Trophoblast cell (in vitro differentiated cells and primary cell): Measurements from ENCODE around the gene UGT1A1.

Experiments used
- DNase-seq, 2 donors: peaks; one replicate each; pipeline ENCODE4 v3.0.0-alpha.2; 2016
- H2AFZ ChIP-seq: 2 replicates; pipeline ENCODE4 v1.6.1; 2013; ENCODE audit warnings: low read length, moderate library complexity, mild to moderate bottlenecking; ENCODE audit not compliant: insufficient read depth, poor library complexity
- H2AK5ac ChIP-seq: 2 replicates; pipeline ENCODE4 v1.6.1; 2013; ENCODE audit warnings: mild to moderate bottlenecking, low read length
- H2BK120ac ChIP-seq: 2 replicates; pipeline ENCODE4 v1.6.1; 2013; ENCODE audit warnings: low read length, mild to moderate bottlenecking, moderate library complexity; ENCODE audit not compliant: insufficient read depth, poor library complexity
- H2BK12ac ChIP-seq: 2 replicates; pipeline ENCODE4 v1.6.1; 2013; ENCODE audit warnings: mild to moderate bottlenecking, low read length, moderate library complexity
- H2BK5ac ChIP-seq: 2 replicates; pipeline ENCODE4 v1.6.1; 2013; ENCODE audit warnings: low read length, low read depth, moderate library complexity, mild to moderate bottlenecking; ENCODE audit not compliant: poor library complexity
- H3K14ac ChIP-seq: 2 replicates; pipeline ENCODE4 v1.6.1; 2013; ENCODE audit warnings: mild to moderate bottlenecking, low read length
- H3K18ac ChIP-seq: 2 replicates; pipeline ENCODE4 v1.6.1; 2013; ENCODE audit warnings: mild to moderate bottlenecking, low read length
- H3K23ac ChIP-seq: 2 replicates; pipeline ENCODE4 v1.6.1; 2013; ENCODE audit warnings: low read length
- H3K27ac ChIP-seq: 2 replicates; pipeline ENCODE4 v1.5.1; 2013; ENCODE audit warnings: low read depth, mild to moderate bottlenecking, inconsistent platforms, low read length, moderate library complexity
- H3K27me3 ChIP-seq: 2 replicates; pipeline ENCODE4 v1.6.1; 2013; ENCODE audit warnings: inconsistent platforms, mild to moderate bottlenecking, low read length, moderate library complexity; ENCODE audit not compliant: insufficient read depth
- H3K36me3 ChIP-seq, 2 experiments: 1 replicate in 1 of 2; 2 replicates in 1 of 2; pipeline ENCODE4 v1.6.1; 2013; ENCODE audit warnings: low read length in 2 of 2, mild to moderate bottlenecking in 2 of 2, moderate library complexity in 1 of 2; ENCODE audit not compliant: insufficient read depth in 2 of 2, control insufficient read depth in 1 of 2
- H3K4ac ChIP-seq: 2 replicates; pipeline ENCODE4 v1.6.1; 2013; ENCODE audit warnings: low read depth, mild to moderate bottlenecking, low read length, moderate library complexity
- H3K4me1 ChIP-seq, 2 experiments: 1 replicate in 1 of 2; 2 replicates in 1 of 2; pipeline ENCODE4 v1.6.1; 2013; ENCODE audit warnings: low read length in 2 of 2, mild to moderate bottlenecking in 2 of 2, moderate library complexity in 1 of 2; ENCODE audit not compliant: insufficient read depth in 2 of 2, control insufficient read depth in 1 of 2
- H3K4me2 ChIP-seq: 2 replicates; pipeline ENCODE4 v1.6.1; 2013; ENCODE audit warnings: inconsistent platforms, mild to moderate bottlenecking, low read length, moderate library complexity
- H3K4me3 ChIP-seq: 2 replicates; pipeline ENCODE4 v1.5.1; 2013; ENCODE audit warnings: mild to moderate bottlenecking, low read depth, low read length, inconsistent platforms
- H3K79me1 ChIP-seq: one replicate; pipeline ENCODE4 v1.6.1; 2013; ENCODE audit warnings: low read length
- H3K79me2 ChIP-seq: 2 replicates; pipeline ENCODE4 v1.6.1; 2013; ENCODE audit warnings: low read length, mild to moderate bottlenecking; ENCODE audit not compliant: control insufficient read depth, insufficient read depth, poor library complexity
- H3K9ac ChIP-seq: 2 replicates; pipeline ENCODE4 v1.6.1; 2013; ENCODE audit warnings: mild to moderate bottlenecking, low read length
- H3K9me3 ChIP-seq: 2 replicates; pipeline ENCODE4 v1.6.1; 2013; ENCODE audit warnings: low read depth, mild to moderate bottlenecking, control low read depth, inconsistent platforms, low read length; ENCODE audit not compliant: insufficient read depth
- H4K12ac ChIP-seq: 2 replicates; pipeline ENCODE4 v1.6.1; 2013; ENCODE audit warnings: low read depth, mild to moderate bottlenecking, low read length, moderate library complexity
- H4K8ac ChIP-seq: 2 replicates; pipeline ENCODE4 v1.6.1; 2013; ENCODE audit warnings: low read depth, mild to moderate bottlenecking, low read length, moderate library complexity
- H4K91ac ChIP-seq: one replicate; pipeline ENCODE4 v1.6.1; 2013; ENCODE audit warnings: low read depth, mild to moderate bottlenecking, low read length, moderate library complexity
- WGBS: extraction: QIAGEN DNeasy Blood & Tissue Kit; methylation state at CpG from one replicate; pipeline ENCODE4 v1.1.7; 2013; ENCODE audit warnings: missing lambda C conversion rate; ENCODE audit not compliant: insufficient read length, insufficient coverage; ENCODE audit errors: extremely low coverage; 5-methylcytosine and 5-hydroxymethylcytosine counted together

UGT1A1 gene

DNA sequence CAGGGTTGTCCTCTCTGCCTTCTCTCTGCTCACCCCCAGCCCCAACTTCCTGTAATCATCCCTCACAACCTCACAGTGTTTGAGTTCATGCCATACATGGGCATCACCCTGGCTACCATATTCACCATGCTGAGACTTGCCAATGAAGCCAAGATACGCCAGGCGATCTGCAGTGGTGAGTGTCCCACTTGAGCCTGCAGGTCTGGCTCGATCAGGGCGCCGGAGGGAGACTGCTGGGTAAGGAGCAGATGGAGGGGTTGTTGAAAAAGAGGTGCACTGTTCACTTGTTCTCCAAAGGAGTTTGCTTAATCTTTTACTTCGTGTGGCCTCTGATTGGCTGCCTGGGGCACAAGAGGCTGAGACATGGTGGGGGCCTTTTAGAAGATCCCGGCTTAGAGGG, 32.6 kb downstream of the UGT1A1 start:
- Histone ChIP-seq H3K4me1 (no peaks in the 10 kb centered on the region), H3K4me3 (no peak overlapping the region), H4K8ac (no peak overlapping the region), H3K9me3 (peaks cover 13% of the 10 kb centered on the region), H3K14ac (no peak overlapping the region), H2BK120ac (no peak overlapping the region), H3K4me2 (no peak overlapping the region), H3K18ac (no peak overlapping the region), H4K91ac (no peak overlapping the region), H3K9ac (no peak overlapping the region), H3K23ac (no peak overlapping the region), H2AFZ (no peak overlapping the region), H2BK5ac (no peak overlapping the region), H3K27ac (no peak overlapping the region), H3K79me1 (no peaks in the 10 kb centered on the region), H2AK5ac (no peak overlapping the region), H4K12ac (no peak overlapping the region), H3K4ac (no peak overlapping the region), H3K36me3 (no peaks in the 10 kb centered on the region), H3K27me3 (no peaks in the 10 kb centered on the region), H2BK12ac (no peak overlapping the region), H3K79me2 (no peaks in the 10 kb centered on the region)
- no CpG with 5 or more reads among the region's 7 CpGs for WGBS
- no peak for DNase-seq

DNA sequence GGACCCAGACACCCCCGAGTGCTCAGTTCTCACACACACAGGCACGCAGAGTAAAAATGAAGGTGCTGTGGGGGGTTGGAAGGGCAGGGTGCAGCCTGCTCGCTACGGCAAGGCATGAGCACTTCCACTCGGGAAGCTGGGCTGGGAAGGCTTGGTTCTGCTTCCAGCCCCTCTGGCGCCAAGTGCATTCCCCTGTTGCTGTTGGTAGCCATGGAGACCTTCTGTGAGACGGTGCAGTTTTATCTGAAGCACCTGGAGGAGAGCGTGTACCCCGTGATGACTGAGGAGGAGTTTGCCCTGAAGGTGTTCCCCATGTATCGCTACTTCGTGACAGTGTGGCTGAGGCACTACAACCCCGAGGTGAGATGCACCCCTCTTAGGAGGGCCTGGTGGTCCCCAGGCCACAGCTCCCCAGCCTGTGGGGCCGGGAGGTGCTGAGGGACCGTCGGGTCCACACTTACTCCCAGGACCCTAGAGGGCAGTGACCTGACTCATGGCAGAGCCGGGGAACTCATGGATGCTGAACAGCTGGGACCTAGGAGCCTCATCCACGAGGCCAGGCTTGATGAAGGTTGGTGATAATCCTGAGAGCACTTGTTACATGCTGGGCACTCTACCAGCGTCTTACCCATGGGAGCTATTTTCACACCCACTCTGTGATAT, 33.5 kb downstream of the UGT1A1 start:
- no peaks in the 10 kb centered on the region for H3K4me1 ChIP-seq
- H3K18ac ChIP-seq: no peak overlapping the region
- no peaks in the 10 kb centered on the region for H3K36me3 ChIP-seq

DNA sequence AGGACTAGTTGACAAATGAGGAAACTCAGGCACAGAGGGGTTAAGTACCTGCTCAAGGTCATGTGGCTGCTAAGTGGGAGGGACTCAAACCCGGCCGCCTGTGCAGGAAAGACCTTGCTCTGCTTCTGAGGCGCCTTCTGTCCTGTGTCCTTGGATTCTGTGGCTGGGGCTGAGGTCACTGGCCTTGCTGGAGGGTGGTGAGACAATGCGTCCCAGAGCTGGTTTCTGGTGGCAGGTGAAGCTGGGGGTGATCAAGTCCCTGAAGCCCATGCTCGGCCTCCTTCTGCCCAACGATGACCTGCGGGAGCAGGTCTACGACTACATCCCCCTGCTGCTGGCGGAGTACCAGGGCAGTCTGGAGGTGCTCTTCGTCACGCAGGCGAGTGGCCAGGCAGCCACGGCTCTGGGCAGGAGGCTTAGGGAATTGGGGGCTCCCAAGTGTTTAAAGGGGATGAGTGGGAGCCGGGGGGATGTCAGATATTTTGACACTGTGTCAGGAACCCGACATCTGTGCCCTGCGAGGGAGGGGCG, 34.1 kb downstream of the UGT1A1 start:
- H3K4me2 ChIP-seq: no peak overlapping the region
- no peak for DNase-seq
- H3K18ac ChIP-seq: no peak overlapping the region
- H2AFZ ChIP-seq: no peak overlapping the region
- H3K23ac ChIP-seq: no peak overlapping the region
- H2BK120ac ChIP-seq: no peak overlapping the region
- no peak overlapping the region for H2BK12ac ChIP-seq
- no peak overlapping the region for H4K91ac ChIP-seq
- H3K36me3 ChIP-seq: no peaks in the 10 kb centered on the region
- no peaks in the 10 kb centered on the region for H3K4me1 ChIP-seq
- no peak overlapping the region for H3K4me3 ChIP-seq
- no peak overlapping the region for H2AK5ac ChIP-seq
- H3K9me3 ChIP-seq: peaks cover 16% of the 10 kb centered on the region
- no peak overlapping the region for H4K8ac ChIP-seq
- H3K14ac ChIP-seq: no peak overlapping the region
- H3K79me1 ChIP-seq: no peaks in the 10 kb centered on the region
- no peak overlapping the region for H3K4ac ChIP-seq
- H3K27ac ChIP-seq: no peak overlapping the region
- WGBS: no CpG with 5 or more reads among the region's 17 CpGs
- no peak overlapping the region for H3K9ac ChIP-seq
- no peaks in the 10 kb centered on the region for H3K79me2 ChIP-seq
- H3K27me3 ChIP-seq: no peaks in the 10 kb centered on the region
- H2BK5ac ChIP-seq: no peak overlapping the region
- H4K12ac ChIP-seq: no peak overlapping the region

More for the DNA sequence above, 33.5 kb downstream of the UGT1A1 start:
- H4K8ac ChIP-seq: no peak overlapping the region
- H3K9ac ChIP-seq: no peak overlapping the region
- DNase-seq: no peak
- no peaks in the 10 kb centered on the region for H3K27me3 ChIP-seq
- no peak overlapping the region for H2BK120ac ChIP-seq
- H4K91ac ChIP-seq: no peak overlapping the region
- no peak overlapping the region for H3K23ac ChIP-seq
- H3K14ac ChIP-seq: no peak overlapping the region
- WGBS: no CpG with 5 or more reads among the region's 18 CpGs
- H3K4me2 ChIP-seq: no peak overlapping the region
- H2BK12ac ChIP-seq: no peak overlapping the region
- H3K79me2 ChIP-seq: no peaks in the 10 kb centered on the region
- H4K12ac ChIP-seq: no peak overlapping the region
- no peak overlapping the region for H3K27ac ChIP-seq
- H3K4me3 ChIP-seq: no peak overlapping the region
- H2AFZ ChIP-seq: no peak overlapping the region
- peaks cover 19% of the 10 kb centered on the region for H3K9me3 ChIP-seq
- H3K79me1 ChIP-seq: no peaks in the 10 kb centered on the region
- H2BK5ac ChIP-seq: no peak overlapping the region
- H3K4ac ChIP-seq: no peak overlapping the region
- H2AK5ac ChIP-seq: no peak overlapping the region

DNA sequence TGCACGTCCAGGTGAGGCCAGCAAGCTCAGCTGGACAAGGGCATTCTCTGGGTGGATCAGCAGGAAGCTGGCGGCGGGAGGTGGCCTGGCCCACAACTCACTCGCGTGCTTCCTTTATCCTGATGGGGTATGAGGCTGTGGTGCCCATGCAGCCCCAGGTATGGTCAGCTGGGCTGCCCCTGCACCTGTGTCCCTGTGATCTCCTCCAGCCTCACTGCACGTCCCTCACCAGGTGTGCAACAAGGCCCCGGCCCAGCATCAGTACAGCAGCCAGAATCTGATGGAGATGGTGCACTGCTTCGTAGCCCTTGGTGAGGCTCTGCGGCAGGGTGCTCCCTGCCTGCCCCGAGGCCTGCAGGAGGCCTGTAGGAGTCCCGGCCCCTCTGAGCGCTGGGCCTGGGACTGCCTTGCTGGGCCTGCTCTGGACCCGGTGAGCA, 35.7 kb downstream of the UGT1A1 start:
- Histone ChIP-seq H3K4me1 (no peaks in the 10 kb centered on the region), H3K9me3 (peaks cover 16% of the 10 kb centered on the region), H3K4ac (no peak overlapping the region), H3K27me3 (no peaks in the 10 kb centered on the region), H3K14ac (no peak overlapping the region), H3K9ac (no peak overlapping the region), H3K36me3 (no peaks in the 10 kb centered on the region), H3K27ac (no peak overlapping the region), H2AK5ac (no peak overlapping the region), H3K23ac (no peak overlapping the region), H3K79me1 (no peaks in the 10 kb centered on the region), H4K12ac (no peak overlapping the region), H4K91ac (no peak overlapping the region), H3K18ac (no peak overlapping the region), H3K4me3 (no peak overlapping the region), H3K79me2 (no peaks in the 10 kb centered on the region), H3K4me2 (no peak overlapping the region), H4K8ac (no peak overlapping the region), H2BK5ac (no peak overlapping the region), H2AFZ (no peak overlapping the region), H2BK120ac (no peak overlapping the region), H2BK12ac (no peak overlapping the region)
- WGBS: no CpG with 5 or more reads among the region's 13 CpGs
- DNase-seq: no peak
